ENCODE measurements around the gene ZEB1.

- TF ChIP-seq, protein P1, sequence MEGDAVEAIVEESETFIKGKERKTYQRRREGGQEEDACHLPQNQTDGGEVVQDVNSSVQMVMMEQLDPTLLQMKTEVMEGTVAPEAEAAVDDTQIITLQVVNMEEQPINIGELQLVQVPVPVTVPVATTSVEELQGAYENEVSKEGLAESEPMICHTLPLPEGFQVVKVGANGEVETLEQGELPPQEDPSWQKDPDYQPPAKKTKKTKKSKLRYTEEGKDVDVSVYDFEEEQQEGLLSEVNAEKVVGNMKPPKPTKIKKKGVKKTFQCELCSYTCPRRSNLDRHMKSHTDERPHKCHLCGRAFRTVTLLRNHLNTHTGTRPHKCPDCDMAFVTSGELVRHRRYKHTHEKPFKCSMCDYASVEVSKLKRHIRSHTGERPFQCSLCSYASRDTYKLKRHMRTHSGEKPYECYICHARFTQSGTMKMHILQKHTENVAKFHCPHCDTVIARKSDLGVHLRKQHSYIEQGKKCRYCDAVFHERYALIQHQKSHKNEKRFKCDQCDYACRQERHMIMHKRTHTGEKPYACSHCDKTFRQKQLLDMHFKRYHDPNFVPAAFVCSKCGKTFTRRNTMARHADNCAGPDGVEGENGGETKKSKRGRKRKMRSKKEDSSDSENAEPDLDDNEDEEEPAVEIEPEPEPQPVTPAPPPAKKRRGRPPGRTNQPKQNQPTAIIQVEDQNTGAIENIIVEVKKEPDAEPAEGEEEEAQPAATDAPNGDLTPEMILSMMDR (IDR thresholded peaks at IDR 0.05): no peak
- TF ChIP-seq POLR2A (IDR thresholded peaks at IDR 0.05) (no peak), POLR2AphosphoS5 (IDR thresholded peaks at IDR 0.05) (no peak), EP300 (IDR thresholded peaks at IDR 0.05; ENCODE audit: low read depth) (no peak)
Measured at GRCh38 chr10:31352436-31353226, 33.6 kb downstream of the ZEB1 start.

Measured in transverse colon (tissue), 4 donors.